Measurements from ENCODE around the gene DIMT1. TPM values are rescaled to one million over a fixed set of nuclear protein-coding genes. Genes with fewer than 3 reads are reported as not detected.

DIMT1 gene
- polyA plus RNA-seq, 12 donors = 20.7 to 35.3 (median 28.6) TPM; not detected in 1

DNA sequence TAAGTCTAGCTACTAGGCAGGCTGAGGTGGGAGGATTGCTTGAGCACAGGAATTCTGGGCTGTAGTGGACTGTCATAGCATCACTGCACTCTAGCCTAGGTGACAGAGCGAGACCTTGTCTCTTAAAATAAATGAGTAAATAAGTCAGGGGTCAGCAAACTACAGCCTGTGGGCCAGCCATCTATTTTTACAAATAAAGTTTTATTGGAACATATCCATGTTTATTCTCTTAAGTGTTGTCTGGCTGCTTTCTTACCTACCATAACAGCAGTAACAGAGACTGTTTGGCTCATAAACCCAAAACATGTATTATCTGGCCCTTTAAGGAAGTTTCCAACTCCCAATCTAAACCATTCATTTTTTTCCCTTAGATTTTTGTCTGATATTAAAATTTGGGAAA lies 29.6 kb downstream of the DIMT1 start:
- DNase-seq = no peak

DNA sequence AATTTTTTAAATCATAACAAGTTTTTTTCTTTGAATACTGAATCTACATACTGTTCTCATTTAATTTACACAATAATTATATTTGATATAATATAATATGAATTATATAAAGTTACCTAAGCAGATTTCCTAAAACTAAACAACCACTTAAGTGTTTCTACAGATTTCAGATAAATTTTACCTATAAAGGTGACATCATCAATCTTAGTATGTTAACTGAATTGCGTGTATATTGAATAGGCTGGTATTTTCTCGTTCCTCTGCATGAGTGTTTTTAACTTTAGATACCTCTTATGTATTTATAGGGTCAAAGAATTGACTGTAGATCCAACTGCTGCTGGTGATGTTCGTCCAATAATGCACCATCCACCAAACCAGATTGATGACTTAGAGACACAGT lies 30.3 kb downstream of the DIMT1 start:
- no peak for DNase-seq

DNA sequence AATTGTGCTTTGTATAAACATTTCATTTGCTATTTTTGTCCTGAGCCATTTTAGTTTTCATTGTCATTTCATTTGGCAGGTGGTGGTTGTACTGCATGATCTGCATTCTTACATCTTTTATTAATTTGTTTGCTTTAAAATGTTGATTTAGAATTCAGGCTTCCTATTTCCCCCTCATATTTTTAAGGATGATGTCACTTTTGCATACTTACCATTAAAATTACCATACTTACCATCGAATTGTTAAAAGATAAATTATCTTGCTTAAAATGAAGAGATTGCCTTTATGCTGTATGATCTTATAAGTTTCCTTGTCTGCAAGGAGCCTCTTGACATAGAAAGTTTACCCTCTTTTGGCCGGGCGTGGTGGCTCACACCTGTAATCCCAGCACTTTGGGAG lies 31.1 kb downstream of the DIMT1 start:
- no peak for DNase-seq

DNA sequence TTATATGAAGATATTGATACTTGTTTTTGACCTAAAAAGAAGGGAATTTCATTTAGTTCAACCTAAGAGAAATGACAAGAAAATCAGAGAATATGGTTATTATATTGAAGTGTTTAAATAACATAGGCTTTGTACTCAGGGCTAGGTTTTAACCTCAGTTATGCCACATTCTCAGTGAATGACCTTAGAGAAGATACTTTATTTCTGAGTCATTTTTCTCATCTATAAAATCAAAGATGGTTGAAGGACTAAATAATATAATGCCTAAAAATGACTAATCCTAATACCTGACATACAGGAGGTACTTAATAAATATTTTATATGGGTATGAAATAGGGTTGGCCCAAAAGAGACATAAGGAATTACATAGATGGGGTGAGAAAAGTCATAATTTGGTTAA lies 32.3 kb downstream of the DIMT1 start:
- DNase-seq = no peak

DNA sequence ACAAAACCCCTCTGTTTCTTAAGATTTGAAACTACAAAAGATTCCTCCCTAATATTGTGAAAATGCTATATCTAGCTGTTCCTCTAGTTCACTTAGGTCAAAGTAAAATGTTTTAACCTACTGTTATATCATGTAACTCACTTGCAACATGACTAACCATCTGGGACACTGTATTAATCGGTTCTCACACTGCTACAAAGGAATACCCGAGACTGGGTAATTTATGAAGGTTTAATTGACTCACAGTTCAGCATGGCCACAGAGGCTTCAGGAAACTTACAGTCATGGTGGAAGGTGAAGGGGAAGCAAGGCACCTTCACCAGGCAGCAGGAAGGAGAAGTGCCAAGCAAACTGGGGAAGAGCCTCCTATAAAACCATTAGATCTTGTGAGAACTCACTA lies 34.7 kb downstream of the DIMT1 start:
- no peak for DNase-seq

DNA sequence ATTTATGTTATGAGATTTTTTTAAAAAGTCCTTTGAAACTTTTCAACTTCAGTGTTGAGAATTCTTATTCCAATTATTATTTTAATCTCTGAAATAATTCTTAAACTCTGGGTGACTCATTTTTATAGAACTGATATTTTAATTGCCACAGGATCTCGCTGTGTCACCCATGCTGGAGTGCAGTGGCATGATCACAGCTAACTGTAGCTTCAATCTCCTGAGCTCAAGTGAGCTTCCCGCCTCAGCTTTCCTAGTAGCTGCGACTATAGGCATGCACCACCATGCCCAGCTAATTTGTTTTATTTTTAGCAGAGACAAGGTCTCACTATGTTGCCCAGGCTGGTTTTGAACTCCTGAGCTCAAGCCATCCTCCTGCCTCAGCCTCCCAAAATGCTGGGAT lies 41.0 kb downstream of the DIMT1 start:
- DNase-seq = no peak

DNA sequence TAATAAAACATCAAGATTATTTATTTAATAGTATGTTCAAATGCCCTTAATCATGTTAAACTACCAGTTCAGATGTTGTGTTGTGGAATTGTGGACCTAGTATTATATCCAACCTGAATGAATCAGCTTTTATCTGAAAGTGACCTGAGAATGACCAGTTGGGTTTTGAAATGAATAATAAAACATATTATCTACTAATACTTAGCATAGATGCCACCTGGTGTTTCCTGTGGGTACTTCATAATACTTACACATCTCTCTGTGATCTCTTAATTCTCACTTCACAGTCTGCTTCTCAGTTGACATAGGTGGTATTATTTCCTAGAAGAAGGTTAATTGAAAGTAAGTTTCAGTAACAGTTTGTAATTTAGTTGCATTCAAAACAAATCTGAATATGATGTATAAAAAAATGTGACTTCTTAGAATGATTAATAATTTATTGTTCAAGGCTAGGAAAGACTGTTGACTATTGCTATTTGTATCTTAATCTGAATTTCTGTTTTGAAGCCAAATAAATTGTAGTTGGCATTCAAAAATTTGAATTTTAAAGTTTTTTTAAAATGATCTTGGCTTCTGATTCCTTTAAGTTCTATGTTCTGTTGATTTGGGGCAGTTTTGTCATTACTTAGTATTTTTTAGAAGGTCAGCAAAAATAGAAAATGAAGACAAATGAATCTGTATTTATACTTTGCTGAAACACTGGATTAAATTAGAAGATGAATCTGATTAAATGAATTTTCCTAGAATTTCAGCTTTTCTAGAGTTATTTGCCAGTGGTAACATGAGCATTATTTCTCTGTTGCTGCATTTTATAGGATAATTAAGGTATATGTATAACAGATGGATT lies 49.5 kb downstream of the DIMT1 start:
- peak; percentile 43 for DNase-seq

DNA sequence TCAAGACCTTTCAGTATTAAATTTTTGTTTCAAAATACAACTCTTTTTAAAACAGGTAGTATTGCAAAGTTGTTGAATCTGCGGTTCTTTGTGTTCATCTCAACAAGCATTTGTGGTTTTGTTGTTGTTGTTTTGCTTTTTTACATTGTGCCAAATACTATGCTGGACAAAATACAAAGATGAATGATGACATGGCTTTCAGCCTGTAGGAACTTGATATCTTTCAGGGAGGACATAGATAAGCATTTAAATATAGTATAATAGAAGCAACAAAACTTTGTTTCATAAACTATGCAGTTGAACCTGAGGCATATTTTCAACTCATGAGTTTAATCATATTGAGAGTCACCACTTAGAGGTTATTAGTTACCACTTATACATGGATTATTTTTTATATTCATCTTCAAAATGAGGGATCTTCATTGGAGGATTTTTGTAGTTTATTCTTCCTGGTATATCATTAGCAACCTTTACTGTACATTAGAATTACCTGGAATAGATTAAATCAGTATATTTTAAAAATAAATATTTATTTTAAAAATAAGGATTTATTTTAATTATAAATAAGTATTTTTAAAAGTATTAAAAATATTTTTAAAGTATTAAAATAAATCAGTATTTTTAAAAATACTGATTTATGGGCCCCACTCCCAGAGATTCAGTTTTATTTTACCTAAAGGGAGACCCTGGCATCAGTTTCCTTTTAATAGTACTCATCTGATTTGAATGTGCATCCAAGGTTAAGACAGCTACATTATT lies 54.8 kb downstream of the DIMT1 start:
- DNase-seq = no peak

DNA sequence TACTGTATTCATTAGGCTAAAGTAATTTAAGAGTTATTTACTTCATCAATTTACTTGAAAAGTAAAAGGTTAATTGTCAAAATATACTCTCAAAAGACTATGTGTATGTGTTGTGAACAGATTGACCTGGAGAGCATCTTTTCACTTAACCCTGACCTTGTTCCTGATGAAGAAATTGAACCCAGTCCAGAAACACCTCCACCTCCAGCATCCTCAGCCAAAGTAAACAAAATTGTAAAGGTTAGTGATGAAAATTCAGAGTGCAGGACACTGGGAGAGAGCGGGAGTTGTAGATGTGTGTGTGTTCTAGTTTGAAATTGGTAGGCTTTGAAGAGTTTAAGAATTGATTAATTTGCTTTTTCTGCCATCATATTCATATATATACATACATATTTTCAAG lies 55.8 kb downstream of the DIMT1 start:
- DNase-seq = no peak

DNA sequence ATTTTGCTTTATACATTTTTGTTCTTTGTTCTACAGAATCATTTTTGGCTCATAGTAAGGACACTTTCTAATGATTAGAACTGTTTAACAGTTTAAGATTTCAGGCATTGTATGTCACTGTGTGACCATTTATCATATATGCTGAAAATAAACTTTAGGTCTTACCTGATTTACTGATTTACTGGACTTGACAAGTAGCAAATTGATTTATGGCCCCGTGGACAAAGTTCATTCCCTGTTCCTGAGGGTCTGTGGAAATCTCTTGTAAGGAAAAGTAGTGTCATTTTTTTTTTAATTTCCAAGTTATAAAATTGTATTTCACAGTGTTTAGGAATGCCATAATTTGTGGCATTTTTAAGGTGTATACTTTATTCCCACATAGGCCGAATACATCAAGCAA lies 57.0 kb downstream of the DIMT1 start:
- no peak for DNase-seq

DNA sequence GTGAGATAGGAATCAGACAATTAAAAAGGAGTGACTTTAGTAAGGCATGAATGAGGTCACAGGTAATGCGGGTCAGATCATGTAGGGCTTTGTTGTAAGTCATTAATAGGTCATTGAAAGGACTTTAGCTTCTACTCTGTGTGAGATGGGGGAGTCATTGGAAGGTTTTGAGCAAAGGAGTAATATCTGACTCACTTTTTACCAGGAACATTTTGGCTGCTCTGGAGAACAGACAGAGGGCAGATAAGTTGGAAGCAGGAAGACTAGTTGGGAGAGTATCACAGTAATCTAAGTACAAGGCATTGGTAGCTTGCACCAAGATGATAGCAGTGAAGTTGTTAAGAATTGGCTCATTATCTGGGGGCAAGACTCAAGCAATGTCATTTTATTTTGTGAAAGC lies 60.3 kb downstream of the DIMT1 start:
- no peak for DNase-seq

DNA sequence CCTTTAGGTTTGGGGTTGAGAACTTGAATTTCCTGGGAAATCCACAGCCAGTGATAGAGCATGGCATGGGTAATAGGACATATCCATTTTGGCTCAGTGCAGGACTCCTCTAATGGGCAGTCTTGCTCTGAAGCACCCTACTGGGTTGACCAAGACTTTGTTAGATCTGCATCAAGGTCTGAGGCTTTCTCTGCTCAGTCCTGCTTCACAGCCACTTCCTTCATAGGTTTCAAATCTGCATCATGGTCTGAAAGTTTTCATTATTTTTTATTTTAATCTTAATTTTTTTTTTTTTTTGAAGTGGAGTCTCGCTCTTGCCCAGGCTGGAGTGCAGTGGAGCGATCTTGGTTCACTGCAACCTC lies 61.2 kb downstream of the DIMT1 start:
- DNase-seq = no peak

DNA sequence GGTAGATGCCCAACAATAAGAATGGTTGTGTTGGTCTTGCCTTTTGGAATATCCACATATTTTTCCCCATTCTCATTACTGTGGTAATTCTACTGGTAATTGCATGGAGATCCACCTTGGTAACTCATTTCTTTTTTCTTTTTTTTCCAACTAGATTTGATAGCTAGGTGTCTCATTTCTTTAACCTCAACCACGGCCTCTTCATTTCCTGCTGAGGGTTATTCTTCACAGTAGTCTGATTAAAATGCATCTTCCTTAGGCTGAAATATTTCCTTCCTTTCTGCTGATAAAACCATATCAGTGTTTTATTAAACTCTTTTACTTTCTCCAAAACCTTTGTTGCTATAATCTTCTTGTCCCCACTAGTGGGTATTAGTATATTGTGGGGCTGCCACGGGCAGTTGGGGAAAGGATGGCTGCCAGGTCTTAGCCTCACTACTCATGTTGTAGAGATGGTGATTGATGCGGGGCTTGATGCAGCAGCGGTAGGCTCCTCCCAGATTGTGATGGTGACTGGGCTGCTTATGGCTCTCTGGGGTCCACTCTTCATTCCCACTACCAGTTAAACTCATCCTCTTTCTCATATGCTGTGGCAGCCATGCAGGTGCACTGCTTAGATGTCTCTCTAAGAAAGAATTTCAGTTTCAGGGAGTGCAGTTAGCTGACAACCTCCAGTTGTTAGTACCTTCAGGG lies 61.8 kb downstream of the DIMT1 start:
- no peak for DNase-seq

DNA sequence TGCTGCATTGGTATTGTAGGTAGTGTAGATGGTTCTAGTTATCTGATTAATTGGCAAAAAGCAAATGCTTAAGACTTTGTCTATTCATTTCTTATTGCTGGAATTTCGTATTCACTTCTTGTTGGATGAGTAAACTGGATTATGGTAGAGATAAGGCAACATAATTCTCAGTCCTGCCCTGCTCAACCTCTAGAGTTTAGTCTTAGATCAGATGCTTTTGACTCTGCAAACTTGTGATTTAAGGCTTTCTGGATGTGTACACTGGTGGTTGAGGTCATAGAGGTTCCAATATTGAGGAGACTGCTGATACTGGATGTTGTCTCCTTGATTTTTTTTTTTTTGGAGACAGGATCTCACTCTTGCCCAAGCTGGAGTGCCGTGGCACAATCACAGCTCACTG lies 62.7 kb downstream of the DIMT1 start:
- DNase-seq = no peak

DNA sequence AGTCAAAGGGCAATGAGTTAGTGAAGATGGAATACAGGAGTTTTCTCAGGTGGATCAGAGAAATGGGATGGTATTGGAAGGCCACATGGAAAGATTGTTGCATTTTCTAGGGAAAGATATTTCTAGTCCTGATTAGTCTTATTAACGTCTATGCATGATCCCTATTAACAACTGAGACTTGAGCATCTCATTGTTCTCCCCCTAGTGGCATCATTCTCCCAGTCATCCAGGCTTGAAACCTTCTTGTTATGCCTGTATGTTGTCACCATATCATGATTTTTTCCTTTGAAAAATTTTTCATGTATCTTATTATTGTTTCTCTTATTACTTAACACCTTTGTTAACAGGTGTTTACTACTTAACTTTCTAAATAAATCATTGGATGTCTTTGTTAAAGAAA lies 63.3 kb downstream of the DIMT1 start:
- DNase-seq = no peak

Other genes starting within 250 kb of the DIMT1 start
- gene KIF2A, start 97.7 kb downstream of the DIMT1 start, polyA plus RNA-seq (ENCODE audit: insufficient read length in 12 of 12) = 10 to 100 TPM in 11 of 12 donors, not detected in 1; 31.4 to 51.9 (median 38.9) TPM
- gene IPO11, start 8.9 kb upstream of the DIMT1 start, polyA plus RNA-seq (ENCODE audit: insufficient read length in 12 of 12) = 10 to 100 TPM in 11 of 12 donors, not detected in 1; 19.9 to 29.1 (median 25.9) TPM
- 1 to 10 TPM in 11 of 12 donors, not detected in 1; 3.5 to 8.5 (median 4.9) TPM for gene LRRC70, start 174.9 kb upstream of the DIMT1 start, polyA plus RNA-seq (ENCODE audit: insufficient read length in 12 of 12)